Parathyroid adenoma (tissue), 2 donors: ENCODE data around the gene IL18RAP.

Experiments
- H2AFZ ChIP-seq: fragments of 300-600 bp; sonication (generic); one replicate; pipeline ENCODE4 v1.7.0; 2017; ENCODE audit warnings: antibody characterized with exemption, mild to moderate bottlenecking
- H3K27ac ChIP-seq: fragments of 300-600 bp; sonication (generic); one replicate; pipeline ENCODE4 v1.7.0; 2017
- H3K27me3 ChIP-seq: fragments of 300-600 bp; sonication (generic); one replicate; pipeline ENCODE4 v1.7.0; 2017; ENCODE audit warnings: low read length; ENCODE audit not compliant: control insufficient read depth, insufficient read depth
- H3K36me3 ChIP-seq: fragments of 300-600 bp; sonication (generic); one replicate; pipeline ENCODE4 v1.7.0; 2017; ENCODE audit warnings: low read length; ENCODE audit not compliant: control insufficient read depth, insufficient read depth
- H3K4me1 ChIP-seq: fragments of 300-600 bp; sonication (generic); one replicate; pipeline ENCODE4 v1.7.0; 2017; ENCODE audit warnings: control low read depth
- H3K4me2 ChIP-seq: fragments of 300-600 bp; sonication (generic); one replicate; pipeline ENCODE4 v1.7.0; 2017; ENCODE audit warnings: low read length
- H3K4me3 ChIP-seq: fragments of 300-600 bp; sonication (generic); one replicate; pipeline ENCODE4 v1.7.0; 2017; ENCODE audit warnings: low read depth, low read length
- H3K79me2 ChIP-seq: fragments of 300-600 bp; sonication (generic); one replicate; pipeline ENCODE4 v1.7.0; 2017; ENCODE audit warnings: control low read depth
- H3K9ac ChIP-seq: fragments of 300-600 bp; sonication (generic); one replicate; pipeline ENCODE4 v1.7.0; 2017; ENCODE audit warnings: mild to moderate bottlenecking
- H3K9me3 ChIP-seq: fragments of 300-600 bp; sonication (generic); one replicate; pipeline ENCODE4 v1.7.0; 2017; ENCODE audit warnings: low read length; ENCODE audit not compliant: control insufficient read depth
- CTCF ChIP-seq: fragments of 300-600 bp; sonication (generic); IDR thresholded peaks from one replicate; pipeline ENCODE4 v1.7.0; 2017; ENCODE audit warnings: antibody characterized with exemption, mild to moderate bottlenecking
- donor health status: primary hyperparathyroidism.

The IL18RAP gene

GRCh38 chr2:102396012-102396411 is 26.9 kb upstream of the IL18RAP start:
- Histone ChIP-seq H3K79me2 (no peaks in the 10 kb centered on the region), H3K27ac (no peak overlapping the region), H3K9me3 (no peaks in the 10 kb centered on the region), H3K4me1 (no peaks in the 10 kb centered on the region), H2AFZ (no peak overlapping the region), H3K27me3 (no peaks in the 10 kb centered on the region), H3K9ac (no peak overlapping the region), H3K36me3 (no peaks in the 10 kb centered on the region), H3K4me3 (no peak overlapping the region), H3K4me2 (no peak overlapping the region)
- TF ChIP-seq CTCF: no peak

GRCh38 chr2:102397209-102397608 is 25.8 kb upstream of the IL18RAP start:
- Histone ChIP-seq H3K4me3 (no peak overlapping the region), H3K9me3 (no peaks in the 10 kb centered on the region), H3K4me1 (no peaks in the 10 kb centered on the region), H3K36me3 (no peaks in the 10 kb centered on the region), H3K4me2 (no peak overlapping the region), H2AFZ (no peak overlapping the region), H3K27me3 (no peaks in the 10 kb centered on the region), H3K79me2 (no peaks in the 10 kb centered on the region), H3K27ac (no peak overlapping the region), H3K9ac (no peak overlapping the region)
- TF ChIP-seq CTCF: no peak

DNA sequence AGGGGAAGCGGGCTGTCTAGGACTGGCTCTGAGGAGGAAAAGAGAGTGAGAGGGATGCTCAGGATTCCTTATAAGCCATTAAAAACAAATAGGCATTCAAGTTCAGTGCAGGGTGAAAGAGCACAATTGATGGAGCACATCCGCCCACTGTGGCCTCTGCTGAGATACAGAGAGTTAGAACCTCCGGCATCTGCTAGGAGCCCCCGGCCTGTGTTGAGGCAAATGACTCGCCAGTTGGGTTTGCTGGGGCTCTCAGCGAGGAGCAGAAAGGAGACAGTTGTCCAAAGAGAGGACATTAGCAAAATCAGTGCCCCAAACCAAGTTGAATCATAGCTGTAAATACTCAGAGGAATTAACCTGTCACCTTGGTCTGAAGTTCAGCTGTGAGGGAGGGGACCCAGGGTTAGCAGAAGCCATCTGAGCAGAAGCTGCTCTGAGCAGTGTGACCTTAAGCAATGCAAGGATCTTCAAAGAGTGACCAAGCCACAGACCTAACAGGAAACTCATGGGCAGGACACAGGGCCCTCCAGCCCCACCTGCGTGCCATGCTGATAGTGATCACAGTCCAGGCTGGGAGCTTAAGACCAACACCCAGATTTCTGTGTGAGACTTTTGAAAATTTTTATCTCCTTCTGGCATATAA is 23.3 kb upstream of the IL18RAP start:
- Histone ChIP-seq H3K9me3 (no peaks in the 10 kb centered on the region), H3K4me1 (no peaks in the 10 kb centered on the region), H3K27me3 (no peaks in the 10 kb centered on the region), H3K4me2 (no peak overlapping the region), H2AFZ (no peak overlapping the region), H3K9ac (no peak overlapping the region), H3K36me3 (no peaks in the 10 kb centered on the region), H3K79me2 (no peaks in the 10 kb centered on the region), H3K4me3 (no peak overlapping the region), H3K27ac (no peak overlapping the region)
- TF ChIP-seq CTCF: no peak

GRCh38 chr2:102401456-102401855 is 21.5 kb upstream of the IL18RAP start:
- Histone ChIP-seq H3K4me2 (no peak overlapping the region), H3K36me3 (no peaks in the 10 kb centered on the region), H3K27ac (no peak overlapping the region), H3K27me3 (no peaks in the 10 kb centered on the region), H3K9ac (no peak overlapping the region), H3K4me3 (no peak overlapping the region), H2AFZ (no peak overlapping the region), H3K79me2 (no peaks in the 10 kb centered on the region), H3K4me1 (no peaks in the 10 kb centered on the region), H3K9me3 (no peaks in the 10 kb centered on the region)
- TF ChIP-seq CTCF: no peak

DNA sequence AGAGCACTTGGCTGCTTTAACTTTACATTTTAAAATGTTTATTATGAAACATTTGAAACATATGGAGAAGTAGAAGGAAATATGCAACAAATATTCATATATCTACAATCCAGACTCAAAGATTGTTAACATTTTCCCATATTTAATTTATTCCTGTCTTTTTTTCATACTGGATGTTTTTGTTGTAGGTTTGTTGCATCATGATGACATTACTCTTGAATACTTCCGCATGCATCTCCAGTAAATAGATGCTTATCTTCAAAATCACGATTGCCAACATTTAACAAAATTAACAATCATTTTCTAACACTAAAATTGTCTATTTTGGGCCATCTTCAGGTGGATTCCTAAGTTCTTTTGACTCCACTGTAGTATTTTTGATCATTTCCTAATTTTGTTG is 21.1 kb upstream of the IL18RAP start:
- Histone ChIP-seq H3K79me2 (no peaks in the 10 kb centered on the region), H3K36me3 (no peaks in the 10 kb centered on the region), H3K9ac (no peak overlapping the region), H3K4me2 (no peak overlapping the region), H3K4me3 (no peak overlapping the region), H3K27me3 (no peaks in the 10 kb centered on the region), H3K4me1 (no peaks in the 10 kb centered on the region), H3K9me3 (no peaks in the 10 kb centered on the region), H3K27ac (no peak overlapping the region), H2AFZ (no peak overlapping the region)
- no peak for TF ChIP-seq CTCF
